Activated CD4-positive, alpha-beta T cell treated with anti-CD3 and anti-CD28 coated beads, Interleukin-2, amount 10 ng/mL, durations not matched to agents 24 days and 14 days (primary cell): Measurements from ENCODE around the gene SMTNL2. TPM values are rescaled to one million over a fixed set of nuclear protein-coding genes. Genes with fewer than 3 reads are reported as not detected.
A peak's percentile ranks its signal among the peaks of the same experiment; 100 is the strongest.
"Not testable (repeated sequence)": the region's sequence is repeated elsewhere in the genome, so short reads cannot be mapped to it uniquely, and the experiment has no call there.

Source experiments
- DNase-seq: peaks from one replicate; pipeline ENCODE4 v3.0.0; 2022
- H3K27ac Mint-ChIP-seq: one replicate; pipeline ENCODE4 v1.8.0; 2022; ENCODE audit warnings: mild to moderate bottlenecking, mixed read lengths
- H3K27me3 Mint-ChIP-seq: one replicate; pipeline ENCODE4 v1.8.0; 2022; ENCODE audit warnings: mixed read lengths
- H3K36me3 Mint-ChIP-seq: one replicate; pipeline ENCODE4 v1.8.0; 2022; ENCODE audit warnings: low read depth, mild to moderate bottlenecking, mixed read lengths
- H3K4me1 Mint-ChIP-seq: one replicate; pipeline ENCODE4 v1.8.0; 2021; ENCODE audit warnings: mixed read lengths
- H3K4me3 Mint-ChIP-seq: one replicate; pipeline ENCODE4 v1.8.0; 2022; ENCODE audit warnings: mild to moderate bottlenecking, moderate library complexity, mixed read lengths
- H3K9me3 Mint-ChIP-seq: one replicate; pipeline ENCODE4 v1.8.0; 2021; ENCODE audit warnings: mixed read lengths
- intact Hi-C: fragments of 100-400 bp; cut with micrococcal nuclease; formaldehyde crosslinking; loops from one replicate; pipeline ENCODE4 v1.15.1; 2023
- total RNA-seq: library from RNA; stranded (reverse); gene quantifications from 2 replicates; pipeline ENCODE4 v1.2.3, GENCODE V29; 2022

The SMTNL2 gene
- total RNA-seq, 1 donor from 2014 or later: not detected

DNA sequence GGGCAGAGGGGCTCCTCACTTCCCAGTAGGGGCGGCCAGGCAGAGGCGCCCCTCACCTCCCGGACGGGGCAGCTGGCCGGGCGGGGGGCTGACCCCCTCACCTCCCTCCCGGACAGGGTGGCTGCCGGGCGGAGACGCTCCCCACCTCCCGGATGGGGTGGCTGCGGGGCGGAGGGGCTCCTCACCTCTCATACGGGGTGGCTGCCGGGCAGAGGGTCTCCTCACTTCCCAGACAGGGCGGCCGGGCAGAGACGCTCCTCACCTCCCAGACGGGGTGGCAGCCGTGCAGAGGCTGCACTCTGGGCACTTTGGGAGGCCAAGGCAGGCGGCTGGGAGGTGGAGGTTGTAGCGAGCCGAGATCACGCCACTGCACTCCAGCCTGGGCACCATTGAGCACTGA lies 6.0 kb upstream of the SMTNL2 start:
- H3K4me1 Mint-ChIP-seq, H3K27ac Mint-ChIP-seq, H3K9me3 Mint-ChIP-seq, H3K4me3 Mint-ChIP-seq, DNase-seq, intact Hi-C loops, H3K36me3 Mint-ChIP-seq: not testable (repeated sequence)
- H3K27me3 Mint-ChIP-seq: peaks cover 25% of the 10 kb centered on the region

DNA sequence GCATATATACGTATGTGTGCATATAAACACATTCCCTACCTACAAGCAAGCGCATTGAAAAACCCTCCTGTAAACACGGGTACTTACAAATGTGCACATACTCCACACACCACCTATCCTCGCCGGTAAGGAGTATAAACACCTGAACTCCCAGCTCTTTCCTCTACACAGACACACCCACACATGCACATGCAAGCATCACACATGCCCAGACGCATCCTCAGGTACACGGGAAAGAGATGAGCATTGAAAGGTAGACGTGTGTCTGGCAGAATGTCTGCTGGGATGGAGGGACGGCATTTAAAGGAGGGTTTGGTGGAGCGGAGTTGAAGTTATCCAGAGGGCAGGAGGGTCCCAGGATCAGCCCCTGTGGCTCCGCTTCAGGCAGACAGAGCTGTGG lies 4.7 kb upstream of the SMTNL2 start:
- Mint-ChIP-seq H3K4me3 (no peak overlapping the region), H3K36me3 (no peaks in the 10 kb centered on the region), H3K9me3 (no peaks in the 10 kb centered on the region), H3K4me1 (peaks cover 2% of the 10 kb centered on the region), H3K27me3 (peaks cover 29% of the 10 kb centered on the region), H3K27ac (no peak overlapping the region)
- DNase-seq: no peak
- intact Hi-C loops: no loop called here

DNA sequence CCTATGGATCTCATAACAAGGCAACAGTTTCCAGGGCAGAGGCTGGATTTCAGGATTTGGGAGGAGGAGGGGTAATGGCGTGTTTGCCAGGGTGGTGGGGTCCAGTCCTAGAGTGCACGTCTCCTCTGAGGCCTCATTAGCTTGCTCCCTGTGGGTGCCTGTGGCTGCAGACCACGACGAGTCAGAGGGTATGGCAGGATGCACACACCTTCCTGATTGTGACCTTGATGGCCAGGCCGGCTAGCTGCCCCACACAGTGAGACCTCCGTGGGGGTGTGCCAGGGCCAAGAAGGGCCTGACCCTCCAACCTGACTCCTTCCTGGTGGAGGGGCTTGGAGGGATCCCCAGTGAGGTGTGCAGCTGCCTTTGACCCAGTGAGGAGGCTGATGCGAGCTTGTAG lies 4.0 kb upstream of the SMTNL2 start:
- intact Hi-C loops: no loop called here
- no peaks in the 10 kb centered on the region for H3K9me3 Mint-ChIP-seq

DNA sequence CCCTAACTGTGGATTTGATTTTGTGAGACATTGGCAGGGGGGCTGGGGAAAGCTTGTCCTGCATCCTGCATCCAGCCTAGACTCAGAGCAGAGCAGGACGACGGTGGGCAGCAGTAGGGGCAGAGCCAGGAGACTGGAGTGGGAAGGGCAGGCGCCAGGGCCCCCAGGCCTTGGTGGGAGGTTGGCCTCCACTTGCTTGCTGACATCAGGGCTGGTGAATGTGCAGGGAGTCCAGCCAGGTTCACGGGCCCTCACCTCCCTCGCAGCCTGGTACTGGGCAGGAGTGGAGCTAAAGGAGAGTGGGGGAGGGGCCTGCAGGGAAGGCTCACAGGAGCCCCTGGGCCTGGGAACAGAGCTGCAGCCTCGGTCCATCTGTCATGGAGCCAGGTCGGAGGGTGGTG lies 2.2 kb upstream of the SMTNL2 start:
- Mint-ChIP-seq H3K9me3 (no peaks in the 10 kb centered on the region), H3K36me3 (no peaks in the 10 kb centered on the region), H3K4me1 (peaks cover 2% of the 10 kb centered on the region), H3K4me3 (no peak overlapping the region), H3K27ac (no peak overlapping the region), H3K27me3 (peaks cover 45% of the 10 kb centered on the region)
- DNase-seq: no peak
- intact Hi-C loops: no loop called here

More for the DNA sequence above, 4.0 kb upstream of the SMTNL2 start:
- H3K27ac Mint-ChIP-seq: no peak overlapping the region
- no peak overlapping the region for H3K4me3 Mint-ChIP-seq
- peaks cover 32% of the 10 kb centered on the region for H3K27me3 Mint-ChIP-seq
- no peaks in the 10 kb centered on the region for H3K36me3 Mint-ChIP-seq
- no peak for DNase-seq
- peaks cover 2% of the 10 kb centered on the region for H3K4me1 Mint-ChIP-seq

DNA sequence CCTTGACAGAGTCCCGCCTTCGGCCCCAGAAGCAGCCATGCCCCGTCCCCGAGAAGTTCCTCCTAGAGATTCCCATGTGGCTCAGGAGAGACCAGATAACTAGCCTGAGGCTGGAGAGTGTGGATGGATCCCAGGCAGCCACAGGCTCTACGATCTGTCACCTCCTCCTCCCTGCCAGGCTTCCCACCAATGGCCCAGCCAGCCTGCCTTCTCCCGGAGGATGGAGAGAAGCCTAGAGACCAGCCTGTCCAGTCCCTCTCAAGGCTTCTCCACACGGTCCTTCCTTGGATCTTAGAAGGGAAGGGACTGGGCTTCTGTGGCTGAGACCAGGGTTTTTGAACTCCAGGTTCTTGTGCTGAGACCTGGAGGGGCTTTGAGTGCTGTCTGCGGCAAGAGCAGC lies 1.6 kb upstream of the SMTNL2 start:
- no peak overlapping the region for H3K27ac Mint-ChIP-seq
- H3K4me3 Mint-ChIP-seq: no peak overlapping the region
- H3K9me3 Mint-ChIP-seq: no peaks in the 10 kb centered on the region
- intact Hi-C loops: no loop called here
- H3K36me3 Mint-ChIP-seq: no peaks in the 10 kb centered on the region
- H3K27me3 Mint-ChIP-seq: peaks cover 45% of the 10 kb centered on the region
- no peak for DNase-seq
- peaks cover 2% of the 10 kb centered on the region for H3K4me1 Mint-ChIP-seq

DNA sequence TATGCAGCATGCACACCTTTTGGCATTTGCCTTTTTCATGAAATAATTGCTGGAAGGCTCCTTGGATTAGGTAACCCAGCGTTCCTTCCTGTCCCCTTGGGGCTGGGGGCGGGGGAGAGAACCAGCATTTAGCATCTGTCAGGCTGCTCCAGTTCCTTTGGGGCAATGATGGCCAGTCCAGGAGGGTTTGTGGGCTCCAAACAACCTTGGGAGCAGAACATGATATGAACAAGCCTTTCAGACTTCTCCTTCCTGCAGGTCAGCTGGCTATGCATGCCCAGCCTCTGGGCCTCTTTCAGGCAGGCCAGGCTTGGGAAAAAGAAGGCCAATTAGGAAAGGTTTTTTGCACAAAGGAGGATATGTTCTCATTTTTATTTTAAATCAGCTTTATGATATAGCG lies 1.1 kb upstream of the SMTNL2 start:
- Mint-ChIP-seq H3K36me3 (no peaks in the 10 kb centered on the region), H3K9me3 (no peaks in the 10 kb centered on the region), H3K4me3 (no peak overlapping the region), H3K4me1 (peaks cover 2% of the 10 kb centered on the region), H3K27ac (no peak overlapping the region), H3K27me3 (peaks cover 45% of the 10 kb centered on the region)
- intact Hi-C loops: no loop called here
- no peak for DNase-seq

DNA sequence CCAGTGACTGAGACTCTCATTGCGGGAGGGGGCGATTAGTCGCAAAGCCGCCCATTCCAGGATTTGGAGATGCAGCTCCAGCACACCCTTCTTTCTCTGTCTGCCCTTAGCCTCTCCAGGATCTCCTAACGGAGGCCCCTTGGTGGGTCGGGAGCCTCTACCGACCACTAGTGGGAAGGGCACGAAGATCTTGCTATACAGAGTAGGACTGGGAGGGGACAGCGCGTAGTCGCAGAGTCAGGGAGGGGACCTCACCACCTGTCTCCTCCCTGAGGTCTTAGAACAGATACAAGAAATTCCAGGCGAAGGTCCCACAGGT lies 588 bp upstream of the SMTNL2 start:
- H3K9me3 Mint-ChIP-seq: no peaks in the 10 kb centered on the region
- H3K4me1 Mint-ChIP-seq: peaks cover 2% of the 10 kb centered on the region
- H3K27me3 Mint-ChIP-seq: peaks cover 49% of the 10 kb centered on the region
- no peak for DNase-seq
- intact Hi-C loops: no loop called here
- peak overlapping the region; percentile 57 for H3K4me3 Mint-ChIP-seq
- H3K27ac Mint-ChIP-seq: no peak overlapping the region
- H3K36me3 Mint-ChIP-seq: no peaks in the 10 kb centered on the region

DNA sequence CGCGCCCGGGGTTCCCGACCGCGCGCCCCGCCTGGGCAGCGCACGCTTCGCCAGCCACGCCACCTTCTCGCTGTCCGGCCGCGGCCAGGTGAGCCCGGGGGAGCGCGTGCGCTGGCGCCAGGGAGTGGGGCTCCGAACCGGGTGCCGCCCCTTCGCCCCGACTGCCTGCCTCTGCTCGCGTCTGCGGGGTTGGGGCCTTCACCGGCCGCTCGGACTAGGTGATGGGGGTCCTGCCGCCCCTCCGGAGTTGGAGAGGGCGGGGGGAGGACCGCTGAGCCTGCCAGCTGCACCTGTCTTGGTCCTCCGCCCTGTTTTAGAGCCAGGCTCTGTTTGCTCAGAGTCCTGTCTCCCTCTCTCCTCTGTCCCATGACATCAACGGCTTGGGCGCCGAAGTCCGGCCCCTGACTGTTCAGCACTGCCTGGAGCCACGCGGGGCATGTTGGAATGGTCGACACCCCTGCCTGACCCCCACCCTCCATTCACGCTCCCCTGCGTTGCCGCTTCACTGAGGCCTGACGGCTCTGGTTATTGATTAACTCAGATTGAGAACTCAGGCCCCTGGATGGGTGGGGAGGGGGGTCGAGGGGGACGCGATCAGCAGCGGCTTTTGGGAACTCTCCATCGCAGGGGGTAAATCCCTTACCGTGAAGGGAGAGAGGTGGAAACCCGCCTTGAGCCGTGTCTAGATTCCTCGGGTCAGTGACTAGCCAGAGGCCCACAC lies 748 bp downstream of the SMTNL2 start:
- peaks cover 2% of the 10 kb centered on the region for H3K4me1 Mint-ChIP-seq
- H3K27ac Mint-ChIP-seq: no peak overlapping the region
- H3K4me3 Mint-ChIP-seq: no peak overlapping the region
- intact Hi-C loops: no loop called here
- DNase-seq: no peak
- H3K9me3 Mint-ChIP-seq: no peaks in the 10 kb centered on the region
- peaks cover 49% of the 10 kb centered on the region for H3K27me3 Mint-ChIP-seq
- no peaks in the 10 kb centered on the region for H3K36me3 Mint-ChIP-seq

DNA sequence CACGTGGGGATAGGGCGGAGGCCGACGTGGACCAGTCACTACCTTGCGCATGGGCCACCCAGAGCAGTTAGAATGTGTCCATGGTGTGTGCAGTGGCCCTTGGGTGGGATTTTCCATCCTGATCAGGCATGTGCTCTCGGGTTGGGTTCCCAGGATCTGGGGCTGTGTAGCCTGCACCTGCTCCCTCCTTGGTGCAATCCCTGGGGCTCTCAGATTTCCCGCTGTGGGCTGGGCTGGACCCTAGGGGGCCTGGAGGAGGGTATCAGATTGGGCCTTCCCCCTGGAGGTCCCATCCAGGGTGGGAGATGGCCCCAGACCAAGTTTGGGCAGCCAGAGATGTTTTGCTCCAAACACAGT lies 1.3 kb downstream of the SMTNL2 start:
- H3K4me1 Mint-ChIP-seq: peaks cover 2% of the 10 kb centered on the region
- H3K4me3 Mint-ChIP-seq: no peak overlapping the region
- no peak overlapping the region for H3K27ac Mint-ChIP-seq
- no peaks in the 10 kb centered on the region for H3K9me3 Mint-ChIP-seq
- DNase-seq: no peak
- intact Hi-C loops: no loop called here
- no peaks in the 10 kb centered on the region for H3K36me3 Mint-ChIP-seq
- H3K27me3 Mint-ChIP-seq: peaks cover 52% of the 10 kb centered on the region

DNA sequence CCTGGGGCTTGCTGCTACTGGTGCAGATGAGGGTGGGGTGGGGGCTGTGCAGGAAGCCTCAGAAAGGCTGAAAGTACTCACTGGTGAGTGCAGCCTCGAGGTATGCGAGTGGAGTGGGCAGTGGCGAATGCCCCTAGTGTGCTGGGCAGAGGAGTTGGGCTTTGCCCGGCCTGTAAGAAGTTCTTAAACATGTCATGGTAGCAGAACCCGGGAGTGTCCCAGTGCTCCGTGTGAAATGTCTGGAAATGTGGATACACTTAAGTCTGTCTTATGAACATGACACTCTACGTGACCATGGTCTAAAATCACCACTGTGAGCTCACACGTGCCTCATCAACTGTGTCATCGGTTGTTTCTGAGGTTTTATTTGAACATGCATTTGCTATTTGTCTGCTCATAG lies 1.7 kb downstream of the SMTNL2 start:
- Mint-ChIP-seq H3K4me1 (peaks cover 2% of the 10 kb centered on the region), H3K36me3 (no peaks in the 10 kb centered on the region), H3K9me3 (no peaks in the 10 kb centered on the region), H3K27ac (peak overlapping the region; percentile 57), H3K27me3 (peaks cover 49% of the 10 kb centered on the region), H3K4me3 (no peak overlapping the region)
- intact Hi-C loops: no loop called here
- no peak for DNase-seq

DNA sequence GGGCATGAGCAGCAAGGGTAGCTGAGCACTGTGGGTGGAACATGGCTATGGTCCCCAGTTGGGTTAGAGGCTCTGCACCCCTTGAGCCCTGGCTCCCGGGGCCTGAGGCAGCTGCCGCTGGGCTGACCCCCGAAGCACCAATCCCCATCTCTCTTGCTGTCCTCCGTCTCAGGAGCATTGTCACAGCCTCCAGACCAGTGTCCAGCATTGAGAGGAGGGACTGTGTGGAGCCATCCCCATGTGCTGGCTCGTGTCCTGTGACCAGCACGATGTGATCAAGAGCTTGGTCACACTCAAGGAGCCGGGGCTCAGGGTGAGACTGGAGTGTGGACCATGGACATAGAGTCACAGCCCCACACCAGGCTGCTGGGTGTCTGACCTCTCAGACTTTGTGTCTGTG lies 2.9 kb downstream of the SMTNL2 start:
- peaks cover 2% of the 10 kb centered on the region for H3K4me1 Mint-ChIP-seq
- peaks cover 42% of the 10 kb centered on the region for H3K27me3 Mint-ChIP-seq
- no peak overlapping the region for H3K27ac Mint-ChIP-seq
- no peak overlapping the region for H3K4me3 Mint-ChIP-seq
- H3K36me3 Mint-ChIP-seq: no peaks in the 10 kb centered on the region
- no peak for DNase-seq
- intact Hi-C loops: no loop called here
- no peaks in the 10 kb centered on the region for H3K9me3 Mint-ChIP-seq

DNA sequence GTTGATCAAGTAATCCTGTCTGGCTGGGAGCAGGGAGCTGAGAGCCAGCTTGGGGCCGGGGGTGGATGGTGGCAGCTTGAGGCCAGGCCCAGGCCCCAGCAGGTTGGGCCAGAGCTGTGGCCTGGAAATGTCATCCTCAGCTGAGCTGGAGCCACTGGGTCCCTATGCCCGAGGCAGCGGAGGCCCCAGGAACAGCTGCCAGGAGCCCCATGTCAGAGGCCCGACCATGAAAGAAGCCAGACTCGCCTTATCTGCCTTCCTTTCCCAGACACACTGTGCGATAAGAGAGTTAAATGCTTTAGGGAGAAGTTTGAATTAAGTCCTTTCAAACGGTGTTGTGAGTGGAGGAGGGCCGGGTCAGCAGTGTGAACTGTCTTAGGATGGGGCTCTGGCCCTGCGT lies 3.5 kb downstream of the SMTNL2 start:
- intact Hi-C loops: no loop called here
- no peak for DNase-seq
- Mint-ChIP-seq H3K9me3 (no peaks in the 10 kb centered on the region), H3K27me3 (peaks cover 37% of the 10 kb centered on the region), H3K4me3 (no peak overlapping the region), H3K27ac (no peak overlapping the region), H3K36me3 (no peaks in the 10 kb centered on the region), H3K4me1 (peaks cover 2% of the 10 kb centered on the region)

DNA sequence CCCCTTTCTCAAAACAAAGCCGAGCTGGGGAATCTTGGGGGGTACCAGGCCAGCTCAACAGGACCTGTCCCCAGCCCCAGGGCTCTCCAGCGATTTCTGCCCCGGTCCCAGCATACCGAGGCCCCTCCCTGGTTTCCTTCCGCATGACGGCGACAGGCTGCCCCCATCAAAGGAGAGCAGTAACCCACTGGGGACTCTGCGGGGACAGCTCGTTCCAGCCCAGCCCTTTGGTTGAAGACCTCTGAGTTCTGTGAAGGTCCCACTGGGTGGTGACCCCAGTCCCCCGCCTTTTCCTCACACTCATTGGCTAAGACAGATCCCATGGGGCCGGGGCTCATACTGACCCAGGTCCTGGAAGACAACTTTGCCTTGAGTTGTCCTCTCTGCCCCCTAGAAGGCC lies 4.1 kb downstream of the SMTNL2 start:
- Mint-ChIP-seq H3K4me3 (no peak overlapping the region), H3K36me3 (no peaks in the 10 kb centered on the region), H3K9me3 (no peaks in the 10 kb centered on the region), H3K27me3 (peaks cover 31% of the 10 kb centered on the region), H3K4me1 (peaks cover 2% of the 10 kb centered on the region), H3K27ac (no peak overlapping the region)
- DNase-seq: no peak
- intact Hi-C loops: no loop called here

DNA sequence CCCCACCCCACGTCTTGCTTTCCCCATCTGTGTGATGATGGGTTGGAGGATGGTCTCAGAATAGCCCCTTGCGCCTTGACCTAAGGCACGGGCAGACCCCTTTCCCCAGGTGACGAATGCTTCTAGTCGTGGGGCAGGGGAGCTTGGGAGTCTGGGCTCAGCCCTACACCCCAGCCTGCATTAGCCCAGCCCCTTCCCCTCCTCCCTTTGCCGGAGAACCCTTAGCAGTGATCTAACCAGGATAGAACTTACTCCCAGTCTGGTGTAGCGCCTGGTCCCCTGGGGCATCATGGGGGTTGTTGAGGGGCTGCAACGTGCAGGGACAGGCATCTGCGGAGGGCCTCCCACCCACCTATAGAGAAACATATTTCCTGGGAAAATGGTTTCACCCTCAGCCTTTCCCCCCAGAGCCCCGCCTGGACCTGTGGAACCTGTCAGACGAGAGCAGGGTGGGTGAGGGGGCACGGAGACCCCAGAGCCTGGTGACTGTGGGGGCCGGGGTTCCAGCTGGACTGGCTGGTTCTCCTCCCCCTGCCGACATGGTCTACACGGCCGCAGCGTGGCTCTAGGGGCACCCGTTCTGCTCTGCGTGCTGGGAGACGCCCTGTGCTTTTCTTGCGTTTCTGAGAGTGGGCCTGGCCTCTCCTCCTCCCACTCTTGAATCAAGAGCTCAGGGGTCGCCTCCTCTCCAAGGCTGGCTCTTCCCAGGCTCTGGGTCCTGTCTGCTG lies 4.7 kb downstream of the SMTNL2 start:
- no peaks in the 10 kb centered on the region for H3K9me3 Mint-ChIP-seq
- H3K4me3 Mint-ChIP-seq: no peak overlapping the region
- no peaks in the 10 kb centered on the region for H3K36me3 Mint-ChIP-seq
- intact Hi-C loops: no loop called here
- no peaks in the 10 kb centered on the region for H3K4me1 Mint-ChIP-seq
- H3K27me3 Mint-ChIP-seq: peaks cover 26% of the 10 kb centered on the region
- no peak for DNase-seq
- H3K27ac Mint-ChIP-seq: no peak overlapping the region

DNA sequence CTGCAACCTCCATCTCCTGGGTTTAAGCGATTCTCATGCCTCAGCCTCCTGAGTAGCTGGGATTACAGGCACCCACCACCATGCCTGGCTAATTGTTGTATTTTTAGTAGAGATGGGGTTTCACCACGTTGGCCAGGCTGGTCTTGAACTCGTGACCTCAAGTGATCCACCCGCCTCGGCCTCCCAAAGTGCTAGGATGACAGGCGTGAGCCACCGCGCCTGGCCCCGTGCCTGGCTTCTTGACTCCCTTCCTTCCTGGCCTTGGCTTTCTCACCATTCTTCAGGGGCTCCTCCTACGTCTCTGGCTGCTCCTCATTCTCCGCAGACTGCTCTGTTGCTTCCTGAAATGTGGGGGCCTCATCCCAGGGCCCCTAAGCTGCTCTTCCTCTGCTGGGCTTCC lies 5.7 kb downstream of the SMTNL2 start:
- DNase-seq, H3K4me1 Mint-ChIP-seq, H3K27ac Mint-ChIP-seq, intact Hi-C loops, H3K4me3 Mint-ChIP-seq, H3K36me3 Mint-ChIP-seq, H3K9me3 Mint-ChIP-seq: not testable (repeated sequence)
- H3K27me3 Mint-ChIP-seq: peaks cover 26% of the 10 kb centered on the region
